HFFc6 (cell line): ENCODE measurements around the gene PAK4. TPM values are rescaled to one million over a fixed set of nuclear protein-coding genes. Genes with fewer than 3 reads are reported as not detected.

Source experiments
- DNase-seq: peaks from one replicate; pipeline ENCODE4 v3.0.0-alpha.2; 2018
- H3K27ac Mint-ChIP-seq: 2 replicates; pipeline ENCODE4 v1.8.0; 2020; ENCODE audit warnings: mild to moderate bottlenecking, mixed read lengths
- H3K27me3 Mint-ChIP-seq: 2 replicates; pipeline ENCODE4 v1.8.0; 2021; ENCODE audit warnings: mild to moderate bottlenecking, moderate library complexity, mixed read lengths; ENCODE audit not compliant: insufficient read depth
- H3K36me3 Mint-ChIP-seq: 2 replicates; pipeline ENCODE4 v1.8.0; 2021; ENCODE audit warnings: low read depth, mixed read lengths
- H3K4me1 Mint-ChIP-seq: 2 replicates; pipeline ENCODE4 v1.8.0; 2020; ENCODE audit warnings: low read depth, mixed read lengths
- H3K4me3 Mint-ChIP-seq: 2 replicates; pipeline ENCODE4 v1.8.0; 2020; ENCODE audit warnings: mild to moderate bottlenecking, moderate library complexity, mixed read lengths
- H3K9me3 Mint-ChIP-seq: 2 replicates; pipeline ENCODE4 v1.8.0; 2020; ENCODE audit warnings: mild to moderate bottlenecking, mixed read lengths
- CTCF ChIP-seq: fragments of 200-600 bp; sonication (generic); IDR thresholded peaks from 2 replicates; pipeline ENCODE4 v1.5.0; 2021; ENCODE audit warnings: antibody characterized with exemption, mild to moderate bottlenecking
- total RNA-seq, 6 experiments: library from RNA; stranded (reverse); fragmentation: NEBNext Ultra II Directional; extraction: Animal tissue kit (Norgen Biotek cat#: 25700); gene quantifications; 2 replicates in 1 of 6; 3 replicates in 5 of 6; pipeline ENCODE4 v1.2.3, GENCODE V29; 2021

Gene PAK4
- total RNA-seq, 6 experiments from 2014 or later, result 35.4 to 40.4 (median 35.8) TPM

GRCh38 chr19:39202998-39203355 is 77.4 kb downstream of the PAK4 start:
- H3K27me3 Mint-ChIP-seq, result peaks cover 59% of the 10 kb centered on the region
- no peak overlapping the region for H3K27ac Mint-ChIP-seq
- H3K4me1 Mint-ChIP-seq, result no peaks in the 10 kb centered on the region
- H3K4me3 Mint-ChIP-seq, result no peak overlapping the region
- no peak for DNase-seq
- no peak for TF ChIP-seq CTCF
- no peaks in the 10 kb centered on the region for H3K9me3 Mint-ChIP-seq
- no peaks in the 10 kb centered on the region for H3K36me3 Mint-ChIP-seq

GRCh38 chr19:39203372-39204341 is 78.1 kb downstream of the PAK4 start, which contains the start of gene SYCN:
TSS of gene SYCN (minus strand) at chr19:39204263. CDS start at chr19:39204254, 9 bp downstream.
- TF ChIP-seq CTCF, result no peak
- no peak within 1 kb of the TSS for H3K4me3 Mint-ChIP-seq
- H3K27ac Mint-ChIP-seq, result no peak within 1 kb of the TSS
- H3K9me3 Mint-ChIP-seq, result no peaks in the 10 kb centered on the region
- H3K36me3 Mint-ChIP-seq, result no peaks in the 10 kb centered on the region
- H3K27me3 Mint-ChIP-seq, result peaks cover 58% of the 10 kb centered on the region
- H3K4me1 Mint-ChIP-seq, result no peaks in the 10 kb centered on the region
- DNase-seq, result no peak

GRCh38 chr19:39205449-39205764 is 79.8 kb downstream of the PAK4 start:
- TF ChIP-seq CTCF, result no peak
- Mint-ChIP-seq H3K9me3 (no peaks in the 10 kb centered on the region), H3K4me1 (no peaks in the 10 kb centered on the region), H3K27me3 (peaks cover 65% of the 10 kb centered on the region), H3K36me3 (no peaks in the 10 kb centered on the region), H3K27ac (no peak overlapping the region), H3K4me3 (no peak overlapping the region)
- DNase-seq, result no peak

GRCh38 chr19:39206122-39206521 is 80.5 kb downstream of the PAK4 start:
- no peak for TF ChIP-seq CTCF
- H3K9me3 Mint-ChIP-seq, result no peaks in the 10 kb centered on the region
- no peaks in the 10 kb centered on the region for H3K36me3 Mint-ChIP-seq
- H3K4me3 Mint-ChIP-seq, result no peak overlapping the region
- no peaks in the 10 kb centered on the region for H3K4me1 Mint-ChIP-seq
- H3K27ac Mint-ChIP-seq, result no peak overlapping the region
- peaks cover 59% of the 10 kb centered on the region for H3K27me3 Mint-ChIP-seq
- no peak for DNase-seq

GRCh38 chr19:39207293-39207836 is 81.8 kb downstream of the PAK4 start:
- no peak for DNase-seq
- no peaks in the 10 kb centered on the region for H3K36me3 Mint-ChIP-seq
- TF ChIP-seq CTCF, result no peak
- no peaks in the 10 kb centered on the region for H3K4me1 Mint-ChIP-seq
- no peak overlapping the region for H3K4me3 Mint-ChIP-seq
- no peaks in the 10 kb centered on the region for H3K9me3 Mint-ChIP-seq
- H3K27me3 Mint-ChIP-seq, result peaks cover 58% of the 10 kb centered on the region
- no peak overlapping the region for H3K27ac Mint-ChIP-seq
